ENCODE measurements around the gene TNFRSF14.
A peak's percentile ranks its signal among the peaks of the same experiment; 100 is the strongest.
"Not testable (repeated sequence)": the region's sequence is repeated elsewhere in the genome, so short reads cannot be mapped to it uniquely, and the experiment has no call there.

The TNFRSF14 gene

GRCh38 chr1:2568187-2568816 is 12.1 kb downstream of the TNFRSF14 start:
- WGBS, 2 donors (ENCODE audit: extremely low coverage in 2 of 2, insufficient read length in 2 of 2, insufficient replicate concordance in 1 of 2) = no CpG with 5 or more reads among the region's 17 CpGs

GRCh38 chr1:2569060-2569459 is 12.9 kb downstream of the TNFRSF14 start:
- no peak overlapping the region for H3K4me2 ChIP-seq (ENCODE audit: insufficient read depth, low read length, poor library complexity, severe bottlenecking)
- WGBS, 2 donors (ENCODE audit: extremely low coverage in 2 of 2, insufficient read length in 2 of 2, insufficient replicate concordance in 1 of 2) = no CpG with 5 or more reads among the region's 17 CpGs
- DNase-seq (ENCODE audit: low spot score) = no peak
- H3K27ac ChIP-seq (replicated peaks; ENCODE audit: low read length) = no peak overlapping the region
- no peak overlapping the region for H2AFZ ChIP-seq (ENCODE audit: low read length)
- H3K36me3 ChIP-seq (replicated peaks in 1 of 2; ENCODE audit: control insufficient read depth in 2 of 2, insufficient read depth in 2 of 2, low read length in 2 of 2) = no peaks in the 10 kb centered on the region
- no peak overlapping the region for H3K9ac ChIP-seq (ENCODE audit: low read depth, low read length, poor library complexity)
- no peak overlapping the region for H2BK12ac ChIP-seq (ENCODE audit: low read length)
- H4K8ac ChIP-seq (ENCODE audit: low read depth, low read length) = no peak overlapping the region
- H3K23ac ChIP-seq (ENCODE audit: low read depth, low read length, poor library complexity) = no peak overlapping the region
- H3K27me3 ChIP-seq (ENCODE audit: control insufficient read depth in 3 of 3, insufficient read depth in 3 of 3, low read depth in 1 of 3, low read length in 3 of 3) = peaks cover 0 to 43% (median 4%) of the 10 kb centered on the region in 3 experiments
- no peak overlapping the region for H3K14ac ChIP-seq (ENCODE audit: low read length)
- H2BK120ac ChIP-seq (ENCODE audit: low read depth, low read length) = no peak overlapping the region
- H3K18ac ChIP-seq (ENCODE audit: low read length) = peak overlapping the region; percentile 81
- H2AK5ac ChIP-seq (ENCODE audit: low read depth, low read length) = no peak overlapping the region
- H3K9me3 ChIP-seq (replicated peaks in 1 of 2; ENCODE audit: control insufficient read depth in 2 of 2, insufficient read depth in 1 of 2, low read depth in 1 of 2, low read length in 2 of 2) = peaks cover 3 to 5% of the 10 kb centered on the region in 2 donors
- no peak overlapping the region for H2BK15ac ChIP-seq (ENCODE audit: low read length)
- no peak overlapping the region for H3K4ac ChIP-seq (ENCODE audit: low read length)
- no peak overlapping the region for H2BK5ac ChIP-seq (ENCODE audit: low read length)
- peaks cover 0 to 2% of the 10 kb centered on the region in 2 donors for H3K4me1 ChIP-seq (ENCODE audit: control insufficient read depth in 2 of 2, insufficient read depth in 1 of 2, low read depth in 1 of 2, low read length in 2 of 2)
- H4K91ac ChIP-seq (ENCODE audit: low read depth, low read length, poor library complexity) = no peak overlapping the region
- no peak overlapping the region for H3K4me3 ChIP-seq (ENCODE audit: low read length in 2 of 2)
- H3K79me1 ChIP-seq (ENCODE audit: low read depth, low read length) = no peaks in the 10 kb centered on the region

More at GRCh38 chr1:2568187-2568816, 12.1 kb downstream of the TNFRSF14 start:
- DNase-seq (ENCODE audit: low spot score); H3K14ac ChIP-seq (ENCODE audit: low read length); H3K4me3 ChIP-seq (ENCODE audit: low read length in 2 of 2); H3K4me2 ChIP-seq (ENCODE audit: insufficient read depth, low read length, poor library complexity, severe bottlenecking); H3K18ac ChIP-seq (ENCODE audit: low read length); H4K8ac ChIP-seq (ENCODE audit: low read depth, low read length); H2BK120ac ChIP-seq (ENCODE audit: low read depth, low read length); H3K79me1 ChIP-seq (ENCODE audit: low read depth, low read length); H4K91ac ChIP-seq (ENCODE audit: low read depth, low read length, poor library complexity); H2AFZ ChIP-seq (ENCODE audit: low read length); H3K23ac ChIP-seq (ENCODE audit: low read depth, low read length, poor library complexity); H2BK5ac ChIP-seq (ENCODE audit: low read length); H2BK15ac ChIP-seq (ENCODE audit: low read length); H2AK5ac ChIP-seq (ENCODE audit: low read depth, low read length); H3K27ac ChIP-seq (replicated peaks; ENCODE audit: low read length); H3K4me1 ChIP-seq (ENCODE audit: control insufficient read depth in 2 of 2, insufficient read depth in 1 of 2, low read depth in 1 of 2, low read length in 2 of 2); H3K9me3 ChIP-seq (replicated peaks in 1 of 2; ENCODE audit: control insufficient read depth in 2 of 2, insufficient read depth in 1 of 2, low read depth in 1 of 2, low read length in 2 of 2); H3K9ac ChIP-seq (ENCODE audit: low read depth, low read length, poor library complexity); H3K36me3 ChIP-seq (replicated peaks in 1 of 2; ENCODE audit: control insufficient read depth in 2 of 2, insufficient read depth in 2 of 2, low read length in 2 of 2); H3K4ac ChIP-seq (ENCODE audit: low read length); H2BK12ac ChIP-seq (ENCODE audit: low read length): not testable (repeated sequence)
- H3K27me3 ChIP-seq (ENCODE audit: control insufficient read depth in 3 of 3, insufficient read depth in 3 of 3, low read depth in 1 of 3, low read length in 3 of 3) = peaks cover 0 to 45% (median 4%) of the 10 kb centered on the region in 3 experiments

GRCh38 chr1:2569703-2570102 is 13.5 kb downstream of the TNFRSF14 start:
- not testable (repeated sequence) for H2BK120ac ChIP-seq (ENCODE audit: low read depth, low read length); H3K36me3 ChIP-seq (replicated peaks in 1 of 2; ENCODE audit: control insufficient read depth in 2 of 2, insufficient read depth in 2 of 2, low read length in 2 of 2); H2AFZ ChIP-seq (ENCODE audit: low read length)

DNA sequence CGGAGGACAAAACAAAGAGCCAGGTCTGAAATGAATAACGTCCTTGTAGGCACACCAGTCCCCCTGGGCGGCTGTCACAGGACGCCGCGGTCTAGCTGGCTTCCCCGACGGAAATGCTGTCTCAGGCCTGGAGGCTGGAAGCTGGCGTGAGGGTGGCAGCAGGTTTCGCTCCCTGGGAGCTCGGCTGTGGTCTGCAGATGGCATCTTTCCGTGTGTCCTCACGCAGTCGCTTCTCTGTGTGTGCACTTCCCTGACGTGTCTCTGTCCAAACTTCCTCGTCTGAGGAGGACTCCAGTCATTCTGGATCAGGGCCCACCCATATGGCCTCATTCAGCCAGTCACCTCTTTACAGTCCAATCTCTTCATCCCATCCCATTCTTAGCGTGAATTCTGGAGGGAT is 14.2 kb downstream of the TNFRSF14 start:
- H2BK15ac ChIP-seq (ENCODE audit: low read length) = no peak overlapping the region
- no peak overlapping the region for H3K4ac ChIP-seq (ENCODE audit: low read length)
- WGBS, 2 donors (ENCODE audit: extremely low coverage in 2 of 2, insufficient read length in 2 of 2, insufficient replicate concordance in 1 of 2) = no CpG with 5 or more reads among the region's 17 CpGs
- H3K4me2 ChIP-seq (ENCODE audit: insufficient read depth, low read length, poor library complexity, severe bottlenecking) = no peak overlapping the region
- no peaks in the 10 kb centered on the region for H3K79me1 ChIP-seq (ENCODE audit: low read depth, low read length)
- H3K9ac ChIP-seq (ENCODE audit: low read depth, low read length, poor library complexity) = no peak overlapping the region
- H3K36me3 ChIP-seq (replicated peaks in 1 of 2; ENCODE audit: control insufficient read depth in 2 of 2, insufficient read depth in 2 of 2, low read length in 2 of 2) = no peaks in the 10 kb centered on the region
- H3K23ac ChIP-seq (ENCODE audit: low read depth, low read length, poor library complexity) = peak overlapping the region; percentile 3
- no peak overlapping the region for H3K27ac ChIP-seq (replicated peaks; ENCODE audit: low read length)
- H3K18ac ChIP-seq (ENCODE audit: low read length) = peak overlapping the region; percentile 20
- no peak overlapping the region for H4K8ac ChIP-seq (ENCODE audit: low read depth, low read length)
- DNase-seq (ENCODE audit: low spot score) = no peak
- no peak overlapping the region for H2BK5ac ChIP-seq (ENCODE audit: low read length)
- H3K4me1 ChIP-seq (ENCODE audit: control insufficient read depth in 2 of 2, insufficient read depth in 1 of 2, low read depth in 1 of 2, low read length in 2 of 2) = peaks cover 0 to 2% of the 10 kb centered on the region in 2 donors
- no peak overlapping the region for H4K91ac ChIP-seq (ENCODE audit: low read depth, low read length, poor library complexity)
- peak overlapping the region; percentile 12 for H2BK12ac ChIP-seq (ENCODE audit: low read length)
- H2BK120ac ChIP-seq (ENCODE audit: low read depth, low read length) = no peak overlapping the region
- H3K14ac ChIP-seq (ENCODE audit: low read length) = no peak overlapping the region
- peaks cover 0 to 31% (median 4%) of the 10 kb centered on the region in 3 experiments for H3K27me3 ChIP-seq (ENCODE audit: control insufficient read depth in 3 of 3, insufficient read depth in 3 of 3, low read depth in 1 of 3, low read length in 3 of 3)
- H3K9me3 ChIP-seq (replicated peaks in 1 of 2; ENCODE audit: control insufficient read depth in 2 of 2, insufficient read depth in 1 of 2, low read depth in 1 of 2, low read length in 2 of 2) = peaks cover 3 to 5% of the 10 kb centered on the region in 2 donors
- no peak overlapping the region for H2AFZ ChIP-seq (ENCODE audit: low read length)
- no peak overlapping the region for H3K4me3 ChIP-seq (ENCODE audit: low read length in 2 of 2)
- no peak overlapping the region for H2AK5ac ChIP-seq (ENCODE audit: low read depth, low read length)

More at GRCh38 chr1:2569703-2570102, 13.5 kb downstream of the TNFRSF14 start:
- not testable (repeated sequence) for H3K4me1 ChIP-seq (ENCODE audit: control insufficient read depth in 2 of 2, insufficient read depth in 1 of 2, low read depth in 1 of 2, low read length in 2 of 2); H3K27ac ChIP-seq (replicated peaks; ENCODE audit: low read length); H2AK5ac ChIP-seq (ENCODE audit: low read depth, low read length); DNase-seq (ENCODE audit: low spot score); H2BK12ac ChIP-seq (ENCODE audit: low read length); H2BK5ac ChIP-seq (ENCODE audit: low read length); H3K79me1 ChIP-seq (ENCODE audit: low read depth, low read length); H4K8ac ChIP-seq (ENCODE audit: low read depth, low read length); H3K4me2 ChIP-seq (ENCODE audit: insufficient read depth, low read length, poor library complexity, severe bottlenecking); H3K23ac ChIP-seq (ENCODE audit: low read depth, low read length, poor library complexity); H3K14ac ChIP-seq (ENCODE audit: low read length); H3K4me3 ChIP-seq (ENCODE audit: low read length in 2 of 2); H4K91ac ChIP-seq (ENCODE audit: low read depth, low read length, poor library complexity); H3K18ac ChIP-seq (ENCODE audit: low read length); H2BK15ac ChIP-seq (ENCODE audit: low read length); H3K4ac ChIP-seq (ENCODE audit: low read length); H3K9me3 ChIP-seq (replicated peaks in 1 of 2; ENCODE audit: control insufficient read depth in 2 of 2, insufficient read depth in 1 of 2, low read depth in 1 of 2, low read length in 2 of 2); H3K9ac ChIP-seq (ENCODE audit: low read depth, low read length, poor library complexity)
- peaks cover 0 to 36% (median 4%) of the 10 kb centered on the region in 3 experiments for H3K27me3 ChIP-seq (ENCODE audit: control insufficient read depth in 3 of 3, insufficient read depth in 3 of 3, low read depth in 1 of 3, low read length in 3 of 3)
- no CpG with 5 or more reads among the region's 13 CpGs for WGBS, 2 donors (ENCODE audit: extremely low coverage in 2 of 2, insufficient read length in 2 of 2, insufficient replicate concordance in 1 of 2)

Measured in neuronal stem cell (in vitro differentiated cells).